Skeletal muscle tissue (tissue), 4 donors: Measurements from ENCODE around the gene ADARB1. TPM values are rescaled to one million over a fixed set of nuclear protein-coding genes. Genes with fewer than 3 reads are reported as not detected.

ENCODE experiments used
- H3K27ac ChIP-seq: one replicate; pipeline ENCODE4 v1.7.0; 2013; ENCODE audit warnings: mild to moderate bottlenecking, low read depth, low read length, inconsistent platforms
- H3K27me3 ChIP-seq, 3 donors: one replicate each; pipeline ENCODE4 v1.7.0; 2013; ENCODE audit warnings: low read length in 3 of 3; ENCODE audit not compliant: control insufficient read depth in 3 of 3, insufficient read depth in 3 of 3
- H3K36me3 ChIP-seq, 3 donors: one replicate each; pipeline ENCODE4 v1.7.0; 2013; ENCODE audit warnings: low read length in 3 of 3; ENCODE audit not compliant: control insufficient read depth in 3 of 3, insufficient read depth in 3 of 3
- H3K4me1 ChIP-seq, 3 donors: one replicate each; pipeline ENCODE4 v1.7.0; 2013; ENCODE audit warnings: low read length in 3 of 3, mild to moderate bottlenecking in 3 of 3; ENCODE audit not compliant: control insufficient read depth in 3 of 3, insufficient read depth in 3 of 3
- H3K4me3 ChIP-seq, 3 donors: one replicate each; pipeline ENCODE4 v1.7.0; 2013; ENCODE audit warnings: low read length in 3 of 3
- H3K9ac ChIP-seq, 3 donors: one replicate each; pipeline ENCODE4 v1.7.0; 2013; ENCODE audit warnings: low read length in 3 of 3, mild to moderate bottlenecking in 3 of 3, moderate library complexity in 2 of 3, low read depth in 1 of 3
- H3K9me3 ChIP-seq, 3 donors: one replicate each; pipeline ENCODE4 v1.7.0; 2013; ENCODE audit warnings: low read length in 3 of 3; ENCODE audit not compliant: control insufficient read depth in 3 of 3
- total RNA-seq: library from RNA; depleted of rRNA; stranded (reverse); fragments of >200 nt; gene quantifications from one replicate; pipeline ENCODE4 v1.2.3, GENCODE V29; 2014
- donor health status: Osteomylitis.

The ADARB1 gene
- total RNA-seq, 1 donor from 2014 or later, result 16.2 TPM

DNA sequence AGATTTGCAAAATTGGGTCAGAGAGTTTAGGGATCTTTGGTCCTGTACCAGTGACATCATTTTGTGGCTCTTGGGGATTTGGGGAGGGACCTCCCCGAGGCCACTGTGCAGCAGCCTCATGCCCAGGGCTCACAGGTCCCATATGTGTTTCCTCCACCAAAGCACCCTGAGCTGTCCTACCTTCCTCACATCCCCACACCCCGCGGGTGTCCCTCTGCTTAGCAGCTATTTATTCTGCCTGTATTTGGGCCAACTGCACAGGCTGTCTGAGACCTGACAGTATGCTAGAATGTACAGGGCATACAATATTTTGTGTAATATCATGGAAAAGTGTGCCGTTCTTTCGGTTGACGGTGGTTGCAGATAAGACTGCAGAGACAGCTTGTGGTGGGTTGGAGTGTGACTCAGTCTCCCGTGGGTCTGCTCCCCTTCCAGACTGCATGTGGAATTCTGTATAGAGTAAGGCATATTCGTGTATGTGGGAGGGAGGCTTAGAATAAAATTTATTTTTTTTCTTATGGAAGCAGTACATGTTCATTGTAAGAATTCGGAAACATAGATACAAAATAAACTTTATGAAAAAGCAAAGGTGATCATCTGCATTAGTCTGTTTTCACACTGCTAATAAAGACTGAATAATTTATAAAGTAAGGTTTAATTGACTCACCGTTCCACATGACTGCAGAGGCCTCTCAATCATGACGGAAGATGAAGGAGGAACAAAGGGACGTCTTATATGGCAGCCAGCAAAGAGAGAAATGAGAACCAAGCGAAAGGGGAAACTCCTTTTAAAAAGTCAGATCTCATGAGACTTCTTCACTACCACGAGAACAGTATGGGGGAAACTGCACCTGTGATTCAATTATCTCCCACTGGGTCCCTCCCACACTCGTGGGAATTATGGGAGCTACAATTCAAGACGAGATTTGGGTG, 84.4 kb downstream of the ADARB1 start:
- H3K4me1 ChIP-seq, result peaks cover 16 to 32% (median 31%) of the 10 kb centered on the region in 3 donors
- H3K27ac ChIP-seq, result no peak overlapping the region
- H3K4me3 ChIP-seq, result no peak overlapping the region
- H3K9me3 ChIP-seq, result no peaks in the 10 kb centered on the region
- H3K27me3 ChIP-seq, result no peaks in the 10 kb centered on the region
- H3K36me3 ChIP-seq, result peaks cover 0 to 4% (median 3%) of the 10 kb centered on the region in 3 donors
- no peak overlapping the region for H3K9ac ChIP-seq

DNA sequence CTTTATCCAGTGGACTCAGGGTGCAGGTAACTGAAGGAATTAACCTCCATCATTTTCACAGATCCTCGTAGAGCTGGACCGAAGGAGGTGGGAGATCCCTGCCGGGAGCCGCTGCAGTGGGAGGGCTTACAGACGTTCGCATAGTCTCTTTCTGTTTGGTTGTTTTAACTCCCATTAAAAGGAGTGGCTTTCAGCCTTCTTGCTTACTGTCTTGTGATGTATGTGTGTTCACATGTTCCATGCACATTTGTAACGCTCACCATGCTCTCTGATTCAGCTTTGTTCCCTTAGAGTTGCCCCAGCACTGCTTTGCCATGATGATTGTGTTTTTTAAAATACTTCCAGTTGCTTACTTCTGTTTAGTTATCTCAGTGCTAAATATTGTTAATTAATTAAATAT, 85.8 kb downstream of the ADARB1 start:
- Histone ChIP-seq H3K27ac (no peak overlapping the region), H3K4me1 (peaks cover 19 to 44% (median 40%) of the 10 kb centered on the region in 3 donors), H3K4me3 (no peak overlapping the region), H3K36me3 (peaks cover 0 to 4% (median 3%) of the 10 kb centered on the region in 3 donors), H3K9ac (no peak overlapping the region), H3K27me3 (no peaks in the 10 kb centered on the region), H3K9me3 (no peaks in the 10 kb centered on the region)

DNA sequence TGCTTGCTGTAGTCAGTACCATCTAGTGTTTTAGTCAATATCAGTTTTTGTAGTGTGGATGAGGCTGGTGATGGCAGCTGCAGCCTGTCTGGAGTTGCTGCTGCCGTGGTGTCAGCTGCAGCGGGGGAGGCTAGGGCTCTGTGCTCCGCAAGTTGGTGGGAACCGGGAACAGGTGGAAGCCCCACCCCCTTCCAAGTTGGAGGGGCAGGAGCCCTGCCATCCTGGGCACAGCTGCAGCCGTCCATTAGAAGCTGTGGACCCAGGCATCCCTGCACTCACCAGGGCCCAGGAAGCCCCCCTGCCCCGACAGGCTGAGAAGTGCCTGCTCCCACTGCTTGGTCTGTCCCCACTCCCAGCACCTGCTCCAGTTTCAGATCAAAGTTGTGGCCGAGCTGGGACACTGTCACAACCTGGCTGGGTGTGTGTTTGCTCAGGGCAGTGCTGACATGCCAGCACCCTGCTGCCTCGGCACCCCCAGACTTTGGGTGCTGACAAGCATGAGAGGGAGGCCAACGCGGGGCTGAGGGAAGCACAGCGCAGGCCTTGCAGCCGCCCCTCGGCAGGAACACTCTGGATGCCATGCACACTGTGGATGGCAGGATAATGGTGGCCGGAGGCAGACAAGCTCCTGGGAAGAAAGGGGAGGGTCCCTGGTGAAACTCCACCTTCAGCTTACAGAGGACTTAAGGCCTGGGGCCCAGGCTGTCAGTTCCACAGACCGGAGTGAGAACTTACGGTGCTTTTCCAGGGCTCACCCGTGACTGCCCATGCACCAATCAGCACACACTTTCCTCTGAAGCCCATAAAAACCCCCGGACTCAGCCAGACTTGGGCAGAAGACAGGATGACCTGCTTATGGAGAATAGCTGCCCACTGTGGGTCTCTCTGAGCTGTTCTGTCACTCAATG, 86.9 kb downstream of the ADARB1 start:
- Histone ChIP-seq H3K9ac (peak overlapping the region in 1 of 3 donors; percentile 25), H3K4me3 (no peak overlapping the region), H3K27ac (no peak overlapping the region), H3K4me1 (peaks cover 19 to 44% (median 40%) of the 10 kb centered on the region in 3 donors), H3K27me3 (no peaks in the 10 kb centered on the region), H3K9me3 (no peaks in the 10 kb centered on the region), H3K36me3 (peaks cover 0 to 4% (median 3%) of the 10 kb centered on the region in 3 donors)

DNA sequence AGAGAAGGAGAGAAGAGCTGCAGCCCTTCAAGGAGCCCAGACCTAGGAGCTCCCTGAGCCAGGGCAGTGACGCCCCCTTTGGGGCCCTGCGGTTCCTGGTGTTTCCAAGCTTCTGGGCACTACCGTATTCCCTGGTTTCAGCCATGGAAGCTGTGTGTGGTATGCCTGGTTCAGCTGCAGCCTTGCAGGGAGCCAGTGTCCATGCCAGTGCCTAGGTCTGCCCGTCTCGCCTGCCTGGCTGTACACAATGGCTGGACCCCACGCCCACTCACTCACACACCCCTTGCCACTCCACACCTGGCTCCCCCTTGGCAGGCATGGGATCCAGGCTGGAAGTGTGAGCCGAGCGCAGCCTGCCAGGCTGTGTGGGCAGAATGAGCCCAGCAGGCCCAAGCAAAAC, 87.7 kb downstream of the ADARB1 start:
- H3K9me3 ChIP-seq, result no peaks in the 10 kb centered on the region
- H3K27me3 ChIP-seq, result no peaks in the 10 kb centered on the region
- no peak overlapping the region for H3K27ac ChIP-seq
- H3K4me1 ChIP-seq, result peaks cover 19 to 44% (median 40%) of the 10 kb centered on the region in 3 donors
- no peak overlapping the region for H3K4me3 ChIP-seq
- H3K9ac ChIP-seq, result peak overlapping the region in 1 of 3 donors; percentile 60
- peaks cover 0 to 4% (median 3%) of the 10 kb centered on the region in 3 donors for H3K36me3 ChIP-seq

DNA sequence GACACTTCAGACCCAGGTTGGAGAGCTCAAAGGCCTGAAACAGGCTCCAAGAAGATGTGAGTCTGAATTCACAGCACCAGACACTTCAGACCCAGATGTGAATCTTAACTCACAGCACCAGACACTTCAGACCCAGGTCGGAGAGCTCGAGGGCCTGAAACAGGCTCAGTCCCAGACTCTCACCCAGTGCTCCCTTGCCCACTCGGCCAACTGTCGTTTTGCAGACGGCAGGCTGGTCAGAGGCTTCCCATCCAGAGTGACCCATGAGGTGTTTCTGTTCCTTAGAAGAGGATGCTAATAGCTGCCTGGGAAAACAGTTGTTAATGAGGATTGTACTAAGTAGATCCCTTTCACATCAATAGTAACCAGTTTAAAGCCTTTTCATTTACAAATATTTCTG, 88.4 kb downstream of the ADARB1 start:
- H3K36me3 ChIP-seq, result peaks cover 0 to 3% (median 0%) of the 10 kb centered on the region in 3 donors
- no peaks in the 10 kb centered on the region for H3K27me3 ChIP-seq
- no peak overlapping the region for H3K4me3 ChIP-seq
- no peaks in the 10 kb centered on the region for H3K9me3 ChIP-seq
- H3K4me1 ChIP-seq, result peaks cover 21 to 49% (median 41%) of the 10 kb centered on the region in 3 donors
- H3K27ac ChIP-seq, result peak overlapping the region; percentile 69
- H3K9ac ChIP-seq, result peak overlapping the region in 2 of 3 donors; percentile 51 to 60

DNA sequence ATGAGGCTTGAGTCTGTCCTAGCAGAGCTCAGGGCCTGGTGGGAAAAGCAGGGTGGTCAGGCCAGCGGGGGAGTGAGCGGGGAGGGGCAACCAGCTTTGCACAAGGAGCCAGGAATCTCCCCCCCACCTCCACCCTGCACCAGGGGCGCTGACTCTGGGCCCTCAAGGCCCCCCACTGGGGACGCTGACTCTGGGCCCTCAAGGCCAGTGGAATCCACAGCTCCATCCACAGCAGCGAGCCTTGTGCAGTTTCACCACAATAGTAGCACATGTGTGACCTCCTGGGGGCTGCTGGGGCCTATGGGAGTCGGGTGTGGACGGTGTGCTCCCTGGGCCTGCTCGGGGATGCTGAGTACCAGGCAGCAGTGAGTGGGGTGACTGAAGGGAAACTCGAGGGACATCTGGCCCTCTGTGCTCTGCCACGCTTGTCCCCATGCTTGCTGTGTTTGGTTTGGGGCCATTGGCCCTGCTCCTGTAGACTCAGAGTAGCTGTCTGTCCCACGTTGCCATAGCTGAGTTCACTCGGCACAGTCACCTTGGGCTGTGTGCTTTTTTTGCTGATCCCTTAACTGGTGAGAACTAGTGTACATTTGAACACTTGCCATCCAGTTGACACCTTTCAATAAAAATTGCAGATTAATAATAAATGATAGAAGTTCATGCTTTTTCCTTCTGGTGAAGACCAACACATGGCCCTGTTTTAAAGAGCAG, 89.2 kb downstream of the ADARB1 start:
- peaks cover 0 to 3% (median 0%) of the 10 kb centered on the region in 3 donors for H3K36me3 ChIP-seq
- peak overlapping the region; percentile 69 for H3K27ac ChIP-seq
- H3K4me3 ChIP-seq, result peak overlapping the region in 2 of 3 donors; percentile 17 to 54
- H3K27me3 ChIP-seq, result no peaks in the 10 kb centered on the region
- H3K9ac ChIP-seq, result peak overlapping the region in 2 of 3 donors; percentile 51 to 60
- H3K4me1 ChIP-seq, result peaks cover 29 to 53% (median 46%) of the 10 kb centered on the region in 3 donors
- H3K9me3 ChIP-seq, result no peaks in the 10 kb centered on the region

DNA sequence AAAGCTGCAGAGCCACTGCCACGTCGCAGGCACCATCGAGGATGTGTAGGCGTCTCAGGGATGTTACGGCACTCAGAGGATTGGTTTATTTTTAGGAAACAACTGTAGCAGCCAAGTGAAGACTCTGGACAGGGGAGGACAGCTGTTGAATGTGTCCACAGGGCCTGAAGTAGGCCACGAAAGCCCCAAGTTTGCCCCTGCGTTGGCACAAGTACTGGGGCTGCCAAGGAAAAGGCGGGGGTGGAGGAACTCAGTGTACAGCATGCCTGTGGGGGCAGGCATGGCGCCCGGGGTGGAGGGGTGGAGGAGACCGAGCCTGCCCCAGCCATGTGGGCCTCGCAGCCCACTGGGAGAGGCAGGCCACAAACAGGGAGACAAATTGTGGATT, 89.7 kb downstream of the ADARB1 start:
- H3K27ac ChIP-seq, result peak overlapping the region; percentile 69
- H3K4me1 ChIP-seq, result peaks cover 34 to 57% (median 52%) of the 10 kb centered on the region in 3 donors
- H3K9ac ChIP-seq, result peak overlapping the region in 2 of 3 donors; percentile 51 to 60
- H3K27me3 ChIP-seq, result no peaks in the 10 kb centered on the region
- no peak overlapping the region for H3K4me3 ChIP-seq
- H3K36me3 ChIP-seq, result peaks cover 0 to 3% (median 0%) of the 10 kb centered on the region in 3 donors
- no peaks in the 10 kb centered on the region for H3K9me3 ChIP-seq

DNA sequence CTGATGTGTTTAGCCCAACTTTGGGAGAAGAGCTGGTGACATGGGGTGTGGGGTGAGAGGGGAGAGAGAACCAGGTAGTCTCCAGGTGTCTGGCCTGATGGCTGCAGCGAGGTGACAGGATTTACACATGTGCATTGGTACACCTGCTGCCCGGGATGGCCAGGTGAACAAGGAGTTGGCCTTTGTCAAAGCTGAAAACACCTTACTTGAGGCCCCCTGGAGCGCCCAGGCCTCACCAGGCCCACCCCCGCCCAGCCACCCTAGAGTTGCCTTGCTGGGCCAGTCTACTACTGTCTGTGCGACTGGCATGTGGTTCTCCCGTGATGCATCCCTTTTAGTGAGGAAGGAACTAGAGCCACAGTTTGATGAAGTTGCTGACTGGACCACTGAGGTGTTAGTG, 90.5 kb downstream of the ADARB1 start:
- Histone ChIP-seq H3K27ac (peak overlapping the region; percentile 69), H3K4me3 (no peak overlapping the region), H3K4me1 (peaks cover 39 to 64% (median 59%) of the 10 kb centered on the region in 3 donors), H3K9ac (peak overlapping the region in 1 of 3 donors; percentile 60), H3K27me3 (no peaks in the 10 kb centered on the region), H3K36me3 (peaks cover 0 to 3% (median 0%) of the 10 kb centered on the region in 3 donors), H3K9me3 (no peaks in the 10 kb centered on the region)

DNA sequence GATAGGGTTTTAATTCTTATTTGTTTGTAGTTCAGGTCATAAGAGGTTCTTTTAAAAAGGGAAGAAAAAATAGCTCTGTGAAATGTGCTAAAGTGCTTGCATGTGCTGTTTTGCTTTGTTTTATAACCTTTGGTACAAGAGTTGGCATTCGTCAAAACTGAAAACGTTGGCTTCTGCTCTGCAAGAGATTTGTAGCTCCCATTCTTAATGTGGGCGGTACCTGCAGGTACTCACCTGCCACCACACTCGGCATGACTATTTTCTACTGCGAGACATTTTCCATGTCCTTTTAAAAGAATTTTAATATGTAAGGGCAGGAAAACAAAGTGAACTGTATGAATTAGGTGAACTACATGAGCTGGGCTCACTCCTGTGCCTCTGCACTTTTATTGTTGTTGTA, 92.6 kb downstream of the ADARB1 start:
- Histone ChIP-seq H3K4me3 (no peak overlapping the region), H3K4me1 (peaks cover 39 to 53% (median 51%) of the 10 kb centered on the region in 3 donors), H3K36me3 (peaks cover 0 to 2% (median under 1%) of the 10 kb centered on the region in 3 donors), H3K27ac (peak overlapping the region; percentile 28), H3K27me3 (no peaks in the 10 kb centered on the region), H3K9ac (peak overlapping the region in 1 of 3 donors; percentile 5), H3K9me3 (no peaks in the 10 kb centered on the region)
